HAP-1 (cell line): ENCODE results near the gene UNK.
"Not testable (repeated sequence)": the region's sequence is repeated elsewhere in the genome, so short reads cannot be mapped to it uniquely, and the experiment has no call there.

Source experiments
- DNase-seq, 2 experiments: peaks; one replicate each; pipeline ENCODE4 v3.0.0-alpha.2; 2016 to 2020; ENCODE audit warnings: low spot score in 2 of 2
- H3K27me3 ChIP-seq: fragments of 250-450 bp; sonication (Bioruptor Pico); 2 replicates; pipeline ENCODE4 v1.5.1; 2020; ENCODE audit warnings: low read depth, mild to moderate bottlenecking, moderate library complexity
- H3K36me3 ChIP-seq: fragments of 250-450 bp; sonication (Bioruptor Pico); replicated peaks from 2 replicates; pipeline ENCODE4 v1.5.1; 2020; ENCODE audit warnings: mild to moderate bottlenecking
- H3K4me1 ChIP-seq: fragments of 250-450 bp; sonication (Bioruptor Pico); 2 replicates; pipeline ENCODE4 v1.5.1; 2020; ENCODE audit warnings: mild to moderate bottlenecking
- H3K4me3 ChIP-seq: fragments of 250-450 bp; sonication (Bioruptor Pico); 2 replicates; pipeline ENCODE4 v1.5.1; 2020; ENCODE audit warnings: mild to moderate bottlenecking, moderate library complexity
- H3K9me3 ChIP-seq: fragments of 250-450 bp; sonication (Bioruptor Pico); 2 replicates; pipeline ENCODE4 v1.5.1; 2020; ENCODE audit warnings: mild to moderate bottlenecking, moderate library complexity
- in situ Hi-C: fragments of 300-500 bp; cut with MboI; formaldehyde crosslinking; loops from 3 replicates; pipeline ENCODE4 v1.14.3; 2020; ENCODE audit warnings: low sequenced_read_pairs, inconsistent platforms, mixed read lengths

The UNK gene

DNA sequence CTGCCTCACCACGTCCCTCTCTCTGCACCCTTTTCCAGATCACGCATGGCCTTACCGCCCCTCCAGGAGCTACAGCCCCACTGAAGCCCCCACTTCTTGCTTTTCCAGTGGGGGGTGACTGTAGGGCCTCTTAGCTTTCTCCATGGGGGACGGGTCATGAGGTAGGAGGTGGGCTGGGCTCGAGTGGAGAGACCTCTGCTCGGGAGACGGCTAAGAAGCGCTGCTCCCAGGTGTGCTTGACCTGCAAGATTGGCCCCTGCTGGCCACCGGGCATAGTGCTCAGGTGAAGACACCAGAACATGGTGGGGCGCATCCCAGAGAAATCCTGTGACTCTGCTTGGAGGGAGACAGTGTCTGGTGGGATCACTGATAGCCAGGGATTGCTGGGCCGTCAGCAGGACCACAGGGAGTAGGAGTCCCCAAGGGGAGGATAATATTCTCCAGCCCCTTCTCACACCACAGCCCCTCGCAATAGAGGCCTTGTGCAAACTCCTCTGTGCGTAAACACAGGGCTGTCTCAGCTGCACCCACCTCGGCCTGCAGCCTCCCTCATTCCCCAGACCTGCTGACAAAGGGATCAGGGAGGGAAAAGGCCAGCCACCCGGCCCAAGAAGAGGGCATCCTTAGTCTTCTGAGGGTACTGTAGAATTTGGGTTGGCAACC lies 10.7 kb upstream of the UNK start:
- Histone ChIP-seq H3K36me3 (peaks cover 32% of the 10 kb centered on the region), H3K9me3 (no peaks in the 10 kb centered on the region), H3K4me1 (peaks cover 8% of the 10 kb centered on the region; the same call in 1 of the 2 replicates), H3K27me3 (no peaks in the 10 kb centered on the region), H3K4me3 (no peak overlapping the region)
- no peak for DNase-seq
- in situ Hi-C loops: no loop called here

DNA sequence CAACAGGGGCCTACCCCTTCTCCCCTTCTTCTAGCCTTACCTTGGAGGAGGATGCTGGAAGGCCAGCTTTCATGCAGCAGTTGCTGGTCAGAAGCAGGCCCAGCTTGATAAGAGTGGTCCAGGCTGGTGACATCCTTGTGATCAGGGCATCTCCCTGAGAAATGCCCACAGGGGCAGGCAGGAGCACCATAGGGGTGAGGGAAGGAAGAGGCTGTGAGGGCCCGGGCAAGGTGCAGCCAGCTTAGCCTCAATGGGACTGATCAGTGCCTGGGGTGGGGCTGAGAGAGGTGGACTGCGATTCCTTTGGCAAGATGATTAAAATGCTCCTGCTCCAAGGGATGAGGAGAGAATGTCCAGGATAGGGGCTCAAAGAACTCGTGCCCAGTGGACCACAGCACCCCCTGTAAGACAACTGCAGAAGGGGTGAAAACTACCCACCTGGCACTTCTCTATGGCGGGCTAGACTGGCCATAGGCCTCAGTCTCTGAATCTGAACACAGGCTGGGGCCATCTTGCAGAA lies 10.1 kb upstream of the UNK start:
- peaks cover 38% of the 10 kb centered on the region for H3K36me3 ChIP-seq
- no peak for DNase-seq
- H3K4me1 ChIP-seq: peaks cover 8% of the 10 kb centered on the region; the same call in 1 of the 2 replicates
- in situ Hi-C loops: no loop called here
- H3K9me3 ChIP-seq: no peaks in the 10 kb centered on the region
- H3K27me3 ChIP-seq: no peaks in the 10 kb centered on the region
- no peak overlapping the region for H3K4me3 ChIP-seq

GRCh38 chr17:75774991-75775668 lies 9.5 kb upstream of the UNK start:
- in situ Hi-C loops: no loop called here

DNA sequence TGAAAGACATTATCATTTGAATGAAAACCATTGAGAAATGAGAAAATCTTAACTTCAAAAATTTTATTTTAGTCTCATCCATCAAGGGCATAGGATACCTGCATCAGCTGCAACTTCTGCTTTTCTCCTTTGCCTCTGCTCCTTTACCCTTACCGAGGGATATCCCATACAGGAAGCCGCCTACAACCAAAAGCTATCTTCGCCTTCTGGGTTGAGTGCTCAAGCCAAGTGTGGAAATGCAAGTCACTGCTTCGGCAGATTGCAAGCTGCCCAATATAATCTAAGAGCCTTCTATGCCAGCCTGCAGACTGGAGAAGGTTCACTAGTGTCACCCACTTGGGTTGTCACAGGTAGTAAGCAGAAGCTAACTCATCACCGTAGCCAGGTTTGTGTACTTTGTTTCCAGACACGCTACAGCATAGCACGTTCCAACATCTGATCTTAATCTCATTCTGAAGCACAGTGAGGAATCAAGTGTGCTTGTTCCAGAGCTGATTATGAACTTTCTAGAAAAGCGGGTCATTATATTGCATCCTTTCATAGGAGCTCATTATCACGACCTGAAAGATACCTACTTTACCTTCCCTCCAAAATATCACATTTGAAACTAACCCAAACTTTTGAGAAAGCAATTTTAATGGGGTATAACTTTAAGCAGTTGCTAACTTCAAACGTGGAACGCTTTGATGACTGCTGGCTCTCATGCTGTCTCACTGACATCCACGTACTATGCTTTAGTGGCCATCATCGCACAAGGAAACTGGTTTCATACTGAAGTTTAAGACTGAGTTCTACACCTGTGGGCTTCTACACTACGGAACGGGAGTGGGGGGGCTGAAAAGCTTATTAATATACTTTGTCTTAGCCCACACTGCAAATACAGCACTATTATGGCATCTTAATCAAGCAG lies 8.0 kb upstream of the UNK start:
- H3K27me3 ChIP-seq: no peaks in the 10 kb centered on the region
- no peaks in the 10 kb centered on the region for H3K9me3 ChIP-seq
- H3K36me3 ChIP-seq: peaks cover 38% of the 10 kb centered on the region
- in situ Hi-C loops: no loop called here
- peaks cover 14% of the 10 kb centered on the region for H3K4me1 ChIP-seq
- DNase-seq: no peak
- no peak overlapping the region for H3K4me3 ChIP-seq

More at GRCh38 chr17:75774991-75775668, 9.5 kb upstream of the UNK start:
- no peak for DNase-seq
- peaks cover 38% of the 10 kb centered on the region for H3K36me3 ChIP-seq
- no peaks in the 10 kb centered on the region for H3K9me3 ChIP-seq
- peaks cover 10% of the 10 kb centered on the region for H3K4me1 ChIP-seq
- no peak overlapping the region for H3K4me3 ChIP-seq
- H3K27me3 ChIP-seq: no peaks in the 10 kb centered on the region

GRCh38 chr17:75777296-75777922 lies 7.2 kb upstream of the UNK start:
- no peaks in the 10 kb centered on the region for H3K9me3 ChIP-seq
- H3K4me3 ChIP-seq: peak overlapping the region; percentile 75
- no peaks in the 10 kb centered on the region for H3K27me3 ChIP-seq
- H3K4me1 ChIP-seq: peaks cover 14% of the 10 kb centered on the region
- peaks cover 38% of the 10 kb centered on the region for H3K36me3 ChIP-seq
- DNase-seq: no peak
- in situ Hi-C loops: no loop called here

- H3K9me3 ChIP-seq, H3K27me3 ChIP-seq, DNase-seq, in situ Hi-C loops: not testable (repeated sequence)
- peak overlapping the region; percentile 75 for H3K4me3 ChIP-seq
- peaks cover 18% of the 10 kb centered on the region for H3K4me1 ChIP-seq
- H3K36me3 ChIP-seq: peaks cover 38% of the 10 kb centered on the region
Observed at GRCh38 chr17:75778066-75778860, 6.3 kb upstream of the UNK start.

GRCh38 chr17:75778861-75779249 lies 5.8 kb upstream of the UNK start:
- H3K4me3 ChIP-seq: peak overlapping the region; percentile 75
- peaks cover 38% of the 10 kb centered on the region for H3K36me3 ChIP-seq
- H3K4me1 ChIP-seq: peaks cover 24% of the 10 kb centered on the region
- no peaks in the 10 kb centered on the region for H3K9me3 ChIP-seq
- in situ Hi-C loops: no loop called here
- no peaks in the 10 kb centered on the region for H3K27me3 ChIP-seq
- peak in 1 of 2 experiments; percentile 72 for DNase-seq

GRCh38 chr17:75779250-75779986 lies 5.2 kb upstream of the UNK start:
- peak; percentile 97 to 100 for DNase-seq
- in situ Hi-C loops: no loop called here
- Histone ChIP-seq H3K27me3 (no peaks in the 10 kb centered on the region), H3K36me3 (peaks cover 38% of the 10 kb centered on the region), H3K4me3 (peak overlapping the region; percentile 75), H3K4me1 (peaks cover 28% of the 10 kb centered on the region), H3K9me3 (no peaks in the 10 kb centered on the region)

DNA sequence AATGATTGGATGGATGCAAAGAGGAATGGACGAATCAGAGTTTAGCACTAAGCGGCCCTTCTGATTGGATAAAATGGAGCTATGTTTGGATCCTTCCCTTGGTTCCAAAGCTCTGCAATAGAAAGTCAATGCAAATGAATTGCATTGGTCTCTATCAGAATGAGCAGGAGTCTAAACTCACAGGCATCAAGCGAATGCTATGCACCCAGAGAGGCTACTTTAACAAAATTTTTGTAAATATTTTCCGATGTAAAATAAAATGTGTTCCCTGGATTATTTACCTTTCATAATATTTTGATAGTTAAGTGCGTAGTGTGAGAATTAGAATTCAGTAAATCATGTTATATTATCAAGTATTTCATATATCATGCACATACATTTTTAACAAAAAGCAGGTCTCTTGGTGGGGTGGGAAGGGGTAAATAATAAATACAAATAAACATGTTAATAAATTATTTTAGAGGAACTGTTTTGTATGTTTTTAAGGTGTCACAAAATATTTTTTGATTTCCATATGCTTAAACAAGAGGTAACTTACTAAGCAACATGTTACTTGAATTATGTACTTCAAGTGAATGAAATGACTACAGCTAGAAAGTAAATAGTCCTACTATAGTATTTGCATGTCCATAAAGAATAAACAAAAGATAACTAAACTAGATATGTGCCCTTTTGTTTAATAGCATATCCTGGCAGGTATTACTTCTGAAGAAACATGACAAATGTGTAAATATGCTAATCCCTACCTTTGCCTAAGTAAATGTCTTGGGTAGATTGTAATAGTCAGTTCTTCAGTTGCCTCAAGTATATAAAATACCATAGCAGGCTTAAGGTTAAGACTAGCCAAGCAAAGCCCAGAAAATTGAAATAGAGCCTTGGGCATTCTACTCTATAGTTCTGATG lies 4.4 kb upstream of the UNK start:
- Histone ChIP-seq H3K9me3 (no peaks in the 10 kb centered on the region), H3K27me3 (no peaks in the 10 kb centered on the region), H3K4me1 (peaks cover 30% of the 10 kb centered on the region), H3K36me3 (peaks cover 38% of the 10 kb centered on the region), H3K4me3 (no peak overlapping the region)
- in situ Hi-C loops: no loop called here
- no peak for DNase-seq

DNA sequence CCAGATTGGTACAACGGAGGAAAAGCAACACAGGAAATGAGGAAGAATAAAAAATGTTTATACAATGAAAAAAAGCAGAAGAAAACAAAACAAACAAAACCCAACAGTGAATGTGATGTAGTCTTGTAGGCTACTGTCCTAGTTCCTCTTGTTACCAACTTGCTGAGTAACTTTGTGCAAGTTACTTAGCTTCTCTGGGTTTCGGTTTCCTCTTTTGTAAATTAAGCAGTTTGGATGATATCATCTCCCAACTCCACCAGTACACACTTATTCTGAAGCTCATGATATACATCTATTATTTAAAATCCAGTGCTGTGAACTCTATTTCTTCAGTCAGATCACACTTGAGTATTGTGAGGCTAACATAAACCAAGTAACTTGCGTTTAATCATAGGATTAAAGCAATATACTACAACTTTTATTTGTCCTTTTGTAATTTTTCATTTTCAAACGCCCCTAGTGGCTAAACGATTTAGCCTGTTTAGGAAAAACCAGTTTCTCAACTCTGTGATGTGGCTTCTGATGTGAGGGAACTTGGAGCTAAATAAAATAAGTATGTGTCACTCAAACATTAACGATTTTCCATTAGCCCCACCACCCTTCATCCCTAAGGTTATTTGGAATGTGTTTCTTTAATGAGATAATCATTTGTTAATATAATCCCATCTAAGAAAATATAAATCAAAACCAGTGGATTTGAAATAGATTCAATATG lies 1.4 kb upstream of the UNK start:
- peaks cover 15% of the 10 kb centered on the region for H3K36me3 ChIP-seq
- H3K4me1 ChIP-seq: peaks cover 34% of the 10 kb centered on the region
- in situ Hi-C loops: no loop called here
- H3K4me3 ChIP-seq: no peak overlapping the region
- peak in 1 of 2 experiments; percentile 56 for DNase-seq
- H3K27me3 ChIP-seq: no peaks in the 10 kb centered on the region
- H3K9me3 ChIP-seq: no peaks in the 10 kb centered on the region

- peaks cover 8% of the 10 kb centered on the region for H3K36me3 ChIP-seq
- no peaks in the 10 kb centered on the region for H3K9me3 ChIP-seq
- peak in 1 of 2 experiments; percentile 34 for DNase-seq
- H3K4me1 ChIP-seq: peaks cover 34% of the 10 kb centered on the region
- no peaks in the 10 kb centered on the region for H3K27me3 ChIP-seq
- H3K4me3 ChIP-seq: peak overlapping the region; percentile 71
- in situ Hi-C loops: no loop called here
Observed at GRCh38 chr17:75783803-75784472, 668 bp upstream of the UNK start.
